PFSK-1 (cell line): ENCODE measurements around the gene LRRC4B.

Experiments
- POLR2AphosphoS5 ChIP-seq: IDR thresholded peaks from 2 replicates; pipeline ENCODE4 v1.6.1; 2012; ENCODE audit warnings: low read depth, mild to moderate bottlenecking, control low read depth, low read length, moderate library complexity
- SIN3A ChIP-seq: IDR thresholded peaks from 2 replicates; pipeline ENCODE4 v1.6.1; 2012; ENCODE audit warnings: mild to moderate bottlenecking, low read length, moderate library complexity, borderline replicate concordance; ENCODE audit not compliant: insufficient read depth
- TF ChIP-seq, protein P1 (sequence below), 2 experiments: IDR thresholded peaks; 2 replicates each; pipeline versions ENCODE4 v1.6.1 to v1.8.0; 2011 to 2012; ENCODE audit warnings: low read depth in 2 of 2, low read length in 2 of 2, control low read depth in 1 of 2, inconsistent platforms in 1 of 2, mild to moderate bottlenecking in 1 of 2, moderate library complexity in 1 of 2; ENCODE audit not compliant: insufficient read depth in 1 of 2

DNA sequence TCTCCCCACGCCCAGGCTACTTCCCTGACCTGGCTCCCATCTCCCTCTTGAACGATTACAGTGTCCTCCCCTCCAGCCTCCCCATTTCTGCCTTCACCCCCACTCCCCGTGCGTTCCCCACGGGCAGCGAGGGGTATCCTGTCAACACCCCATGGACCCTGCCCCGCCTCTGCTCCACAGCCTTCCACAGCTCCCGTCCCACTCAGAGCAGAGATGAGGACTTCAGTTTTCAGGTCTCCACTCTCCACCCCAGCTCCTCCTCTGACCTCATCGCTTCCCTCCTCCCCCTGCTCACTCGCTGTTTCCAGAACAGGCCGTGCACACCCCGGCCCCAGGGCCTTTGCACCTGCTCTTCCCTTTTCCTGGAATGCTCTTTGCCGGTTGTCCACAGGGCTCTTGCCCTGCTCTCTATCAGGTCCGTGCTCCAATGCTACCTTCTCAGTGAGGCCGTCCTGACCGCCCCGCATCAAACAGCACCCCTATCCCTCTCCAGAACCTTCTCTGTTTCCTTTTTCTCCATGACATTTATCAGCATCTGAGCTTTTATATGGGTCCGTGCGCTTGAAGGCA lies 15.0 kb downstream of the LRRC4B start:
- TF ChIP-seq SIN3A (no peak), POLR2AphosphoS5 (no peak)
- TF ChIP-seq, protein P1, sequence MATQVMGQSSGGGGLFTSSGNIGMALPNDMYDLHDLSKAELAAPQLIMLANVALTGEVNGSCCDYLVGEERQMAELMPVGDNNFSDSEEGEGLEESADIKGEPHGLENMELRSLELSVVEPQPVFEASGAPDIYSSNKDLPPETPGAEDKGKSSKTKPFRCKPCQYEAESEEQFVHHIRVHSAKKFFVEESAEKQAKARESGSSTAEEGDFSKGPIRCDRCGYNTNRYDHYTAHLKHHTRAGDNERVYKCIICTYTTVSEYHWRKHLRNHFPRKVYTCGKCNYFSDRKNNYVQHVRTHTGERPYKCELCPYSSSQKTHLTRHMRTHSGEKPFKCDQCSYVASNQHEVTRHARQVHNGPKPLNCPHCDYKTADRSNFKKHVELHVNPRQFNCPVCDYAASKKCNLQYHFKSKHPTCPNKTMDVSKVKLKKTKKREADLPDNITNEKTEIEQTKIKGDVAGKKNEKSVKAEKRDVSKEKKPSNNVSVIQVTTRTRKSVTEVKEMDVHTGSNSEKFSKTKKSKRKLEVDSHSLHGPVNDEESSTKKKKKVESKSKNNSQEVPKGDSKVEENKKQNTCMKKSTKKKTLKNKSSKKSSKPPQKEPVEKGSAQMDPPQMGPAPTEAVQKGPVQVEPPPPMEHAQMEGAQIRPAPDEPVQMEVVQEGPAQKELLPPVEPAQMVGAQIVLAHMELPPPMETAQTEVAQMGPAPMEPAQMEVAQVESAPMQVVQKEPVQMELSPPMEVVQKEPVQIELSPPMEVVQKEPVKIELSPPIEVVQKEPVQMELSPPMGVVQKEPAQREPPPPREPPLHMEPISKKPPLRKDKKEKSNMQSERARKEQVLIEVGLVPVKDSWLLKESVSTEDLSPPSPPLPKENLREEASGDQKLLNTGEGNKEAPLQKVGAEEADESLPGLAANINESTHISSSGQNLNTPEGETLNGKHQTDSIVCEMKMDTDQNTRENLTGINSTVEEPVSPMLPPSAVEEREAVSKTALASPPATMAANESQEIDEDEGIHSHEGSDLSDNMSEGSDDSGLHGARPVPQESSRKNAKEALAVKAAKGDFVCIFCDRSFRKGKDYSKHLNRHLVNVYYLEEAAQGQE (IDR thresholded peaks at IDR 0.05; ENCODE audit: insufficient read depth in 1 of 2, low read depth in 2 of 2, low read length in 2 of 2): no peak
